ENCODE data around the gene SLC38A3. TPM values are rescaled to one million over a fixed set of nuclear protein-coding genes. Genes with fewer than 3 reads are reported as not detected.
A peak's percentile ranks its signal among the peaks of the same experiment; 100 is the strongest.
"Not testable (repeated sequence)": the region's sequence is repeated elsewhere in the genome, so short reads cannot be mapped to it uniquely, and the experiment has no call there.

The SLC38A3 gene
- total RNA-seq, 1 donor from 2014 or later: 10.3 TPM

DNA sequence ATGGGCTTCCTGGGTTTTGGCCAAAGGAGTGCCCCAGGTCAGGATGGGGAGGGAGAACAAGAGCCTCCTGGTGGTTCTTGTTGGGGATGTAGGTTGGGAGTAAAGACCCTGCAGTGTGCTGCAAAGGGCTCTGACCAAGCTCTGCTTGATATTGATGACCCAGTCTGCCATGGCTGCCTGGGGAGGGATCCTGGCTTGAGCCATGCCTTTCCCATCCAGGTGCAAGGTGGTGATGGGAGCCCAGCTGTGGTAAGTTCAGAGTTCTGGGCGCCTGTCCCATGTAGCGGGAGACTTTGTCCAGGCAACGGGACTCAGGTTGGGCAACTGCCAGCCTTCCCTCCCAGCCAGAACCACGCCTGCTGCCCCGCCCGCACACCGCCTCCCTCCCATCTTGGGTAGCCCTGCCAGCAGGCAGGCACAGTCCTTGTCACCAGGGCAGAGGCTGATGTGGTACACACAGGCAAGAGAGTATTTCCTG, 33.5 kb downstream of the SLC38A3 start:
- DNase-seq (ENCODE audit: missing footprints) (peak; percentile 93), ATAC-seq (peak; percentile 33)
- intact Hi-C loops (cut with DNase I): no loop called here

DNA sequence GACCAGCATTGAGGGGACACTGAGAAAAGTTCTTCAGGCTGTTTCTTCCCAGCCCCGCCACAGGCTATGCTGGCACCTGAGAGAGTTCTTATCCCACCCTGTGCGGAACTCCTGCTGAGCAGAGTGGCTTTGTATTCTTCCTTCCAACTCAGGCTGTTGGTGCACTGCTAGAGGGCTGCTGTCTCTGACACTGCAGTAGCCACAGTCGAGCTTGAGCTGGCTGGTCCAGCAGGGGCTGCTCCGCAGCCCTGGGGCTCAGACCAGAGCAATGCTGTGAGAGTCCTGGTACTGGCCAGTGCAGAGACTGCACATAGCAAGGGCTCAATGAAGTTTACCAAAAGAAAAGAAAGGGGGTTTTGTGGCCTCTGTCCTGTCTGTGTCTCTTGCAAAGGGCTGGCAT, 34.6 kb downstream of the SLC38A3 start:
- ATAC-seq (no peak), DNase-seq (ENCODE audit: missing footprints) (no peak)
- intact Hi-C loops (cut with DNase I): no loop called here

DNA sequence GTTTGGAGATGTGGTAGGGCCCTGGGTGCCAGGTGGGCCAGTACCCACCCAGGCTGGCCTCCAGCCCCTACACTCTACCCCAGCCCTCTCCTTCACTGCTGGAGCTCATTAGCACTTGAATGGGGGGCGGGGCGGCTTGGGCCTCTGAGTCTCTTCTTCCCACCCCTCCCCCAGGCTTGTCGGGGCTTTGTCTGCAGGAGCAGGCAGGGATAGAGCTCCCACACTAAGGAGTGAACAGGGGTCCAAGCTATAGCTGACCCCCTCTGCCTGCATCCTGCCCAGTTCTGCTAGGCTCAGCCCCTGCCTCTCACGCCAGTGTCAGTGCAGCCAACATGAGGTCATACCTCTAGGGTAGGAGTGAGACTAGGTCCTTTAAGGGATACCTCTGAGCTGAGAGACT, 36.1 kb downstream of the SLC38A3 start:
- intact Hi-C loops (cut with DNase I): no loop called here
- no peak for ATAC-seq
- no peak for DNase-seq (ENCODE audit: missing footprints)

DNA sequence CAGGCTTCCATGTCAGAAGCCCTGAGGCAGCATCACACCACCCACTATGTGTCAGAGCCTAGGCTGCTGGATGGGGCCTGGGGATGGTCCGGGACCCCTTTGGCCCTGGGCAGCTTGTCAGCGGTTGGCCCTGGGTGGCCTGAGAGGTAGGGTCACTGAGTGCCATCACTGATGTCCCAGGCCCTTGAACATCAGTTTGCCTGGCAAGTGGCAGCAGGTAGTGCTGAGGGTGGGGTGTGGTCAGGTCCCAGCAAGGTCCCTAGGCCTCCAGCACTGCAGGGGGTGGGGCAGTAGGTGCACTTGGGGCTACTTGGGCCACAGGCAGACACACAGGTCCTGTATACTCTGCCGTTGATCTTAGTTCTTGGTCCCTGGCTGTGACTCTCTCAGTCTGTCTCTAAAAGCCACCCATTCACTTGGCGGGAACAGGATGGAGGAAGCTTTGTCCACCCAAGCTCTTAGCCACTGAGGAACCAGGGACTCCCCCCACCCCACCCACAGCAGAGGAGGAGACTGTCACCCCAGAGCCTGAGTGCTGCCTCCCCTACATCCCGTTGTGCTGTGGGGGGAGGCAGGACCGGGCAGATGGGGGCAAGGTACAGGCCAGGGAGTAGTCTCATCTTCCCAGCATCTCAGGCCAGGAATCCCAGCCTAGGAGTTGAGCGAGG, 36.8 kb downstream of the SLC38A3 start:
- intact Hi-C loops (cut with DNase I): no loop called here
- no peak for ATAC-seq
- no peak for DNase-seq (ENCODE audit: missing footprints)

DNA sequence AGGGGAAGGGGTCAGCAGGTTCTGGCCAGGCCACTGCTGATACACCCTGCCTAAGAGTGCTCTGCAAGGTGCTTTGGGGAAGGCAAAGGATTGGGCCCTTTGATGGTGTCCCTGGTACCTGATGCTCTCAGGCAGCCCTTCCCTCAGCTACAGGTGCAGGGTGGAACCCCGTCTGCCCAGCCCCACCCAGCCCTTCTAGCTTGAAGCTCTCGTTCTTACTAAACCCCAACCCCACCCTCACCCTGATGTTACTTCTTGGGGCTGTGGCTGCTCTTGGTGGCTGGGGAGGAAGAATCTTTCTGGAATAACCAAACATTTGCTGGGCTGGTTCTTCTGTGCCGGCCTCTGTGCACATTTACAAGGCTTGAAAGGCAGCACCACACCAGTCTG, 37.3 kb downstream of the SLC38A3 start:
- intact Hi-C loops (cut with DNase I): no loop called here
- ATAC-seq (no peak), DNase-seq (ENCODE audit: missing footprints) (no peak)

DNA sequence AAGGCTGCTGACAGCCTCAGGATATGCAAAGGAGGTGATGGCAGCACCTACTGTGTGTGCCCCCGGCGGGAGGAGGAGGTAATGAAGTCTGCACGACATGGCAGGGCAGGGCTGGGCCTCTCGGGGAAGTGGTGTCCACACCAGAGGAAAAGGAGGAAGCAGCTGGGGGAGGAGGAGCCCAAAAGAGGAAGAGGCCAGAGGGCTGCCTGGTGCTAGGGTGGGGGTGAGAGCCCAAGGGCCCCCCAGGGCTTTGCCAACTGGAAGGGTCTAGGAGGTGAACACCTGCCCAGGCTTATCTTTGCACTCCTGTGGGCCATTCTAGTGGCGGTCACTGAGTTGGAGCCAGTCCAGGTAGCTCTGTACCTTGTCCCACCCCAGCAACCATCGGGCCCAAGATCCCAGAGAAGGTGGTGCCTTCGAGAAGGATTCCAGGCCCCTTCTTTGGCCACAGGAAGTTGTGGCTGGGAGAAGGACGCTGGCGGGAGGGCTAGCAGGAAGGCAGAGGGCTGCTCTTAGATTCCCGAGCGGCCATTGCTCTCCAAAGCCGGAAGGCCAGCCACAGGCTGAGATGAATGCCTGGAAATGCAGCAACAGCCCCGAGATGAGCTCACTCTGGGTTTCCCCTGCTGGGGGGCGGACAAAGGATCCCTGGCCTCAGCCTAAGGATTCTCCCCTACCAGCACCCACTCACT, 37.9 kb downstream of the SLC38A3 start:
- DNase-seq (ENCODE audit: missing footprints) (peak; percentile 92), ATAC-seq (peak; percentile 35)
- intact Hi-C loops (cut with DNase I): no loop called here

DNA sequence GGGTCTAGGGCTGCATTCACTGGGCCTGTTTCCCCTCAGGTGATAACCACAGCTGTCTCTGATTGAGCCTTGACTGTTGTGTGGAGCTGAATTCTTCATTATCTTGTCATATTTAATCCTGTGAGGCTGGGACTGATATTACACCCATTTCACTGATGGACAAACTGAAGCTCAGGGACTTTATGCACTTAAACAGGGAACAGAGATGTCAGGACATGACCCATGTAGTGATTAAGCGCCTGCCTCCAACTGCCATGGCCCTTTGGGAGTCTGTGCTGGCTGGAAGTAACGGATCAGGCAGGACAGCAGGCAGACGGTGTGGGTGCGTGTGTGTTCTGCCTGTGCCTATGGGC, 38.4 kb downstream of the SLC38A3 start:
- intact Hi-C loops (cut with DNase I): no loop called here

DNA sequence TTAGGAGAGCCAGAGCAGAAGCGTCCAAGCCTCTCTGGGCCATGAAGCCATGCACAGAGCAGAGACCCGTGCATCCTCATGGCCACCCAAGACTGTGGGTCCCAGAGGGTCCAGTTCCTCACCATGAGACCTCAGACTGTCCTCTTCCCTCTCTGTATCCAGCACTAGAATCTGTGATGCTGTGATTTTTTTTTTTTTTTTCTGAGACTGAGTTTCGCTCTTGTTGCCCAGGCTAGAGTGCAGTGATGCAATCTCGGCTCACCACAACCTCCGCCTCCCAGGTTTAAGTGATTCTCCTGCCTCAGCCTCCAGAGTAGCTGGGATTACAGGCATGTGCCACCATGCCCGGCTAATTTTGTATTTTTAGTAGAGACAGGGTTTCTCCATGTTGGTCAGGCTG, 39.7 kb downstream of the SLC38A3 start:
- ATAC-seq; DNase-seq (ENCODE audit: missing footprints); intact Hi-C loops (cut with DNase I): not testable (repeated sequence)

More for the DNA sequence above, 38.4 kb downstream of the SLC38A3 start:
- ATAC-seq (no peak), DNase-seq (ENCODE audit: missing footprints) (no peak)

DNA sequence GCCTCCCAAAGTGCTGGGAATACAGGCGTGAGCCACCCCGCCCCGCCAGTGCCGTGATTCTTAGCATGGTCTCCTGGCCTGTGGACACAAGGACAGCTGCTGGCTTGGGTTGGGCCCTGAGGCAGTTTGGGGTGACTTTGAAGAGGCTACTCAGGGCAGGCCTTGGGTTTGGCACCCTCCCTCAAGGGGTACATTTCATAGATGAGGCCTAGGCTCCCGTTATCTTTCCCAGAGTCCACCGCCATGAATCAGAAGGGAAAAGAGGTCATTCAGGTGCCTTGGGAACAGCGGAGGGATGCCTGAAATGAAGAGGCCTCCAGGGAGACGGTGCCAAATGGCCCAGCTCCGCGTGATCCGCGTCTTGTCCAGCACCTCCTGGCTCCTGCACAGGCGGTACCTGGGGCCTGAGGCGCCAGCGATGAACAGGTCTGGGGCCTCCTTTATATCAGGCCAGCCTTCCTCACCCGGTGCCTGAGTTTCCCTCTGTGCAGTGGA, 40.2 kb downstream of the SLC38A3 start:
- no peak for ATAC-seq
- intact Hi-C loops (cut with DNase I): no loop called here
- no peak for DNase-seq (ENCODE audit: missing footprints)

DNA sequence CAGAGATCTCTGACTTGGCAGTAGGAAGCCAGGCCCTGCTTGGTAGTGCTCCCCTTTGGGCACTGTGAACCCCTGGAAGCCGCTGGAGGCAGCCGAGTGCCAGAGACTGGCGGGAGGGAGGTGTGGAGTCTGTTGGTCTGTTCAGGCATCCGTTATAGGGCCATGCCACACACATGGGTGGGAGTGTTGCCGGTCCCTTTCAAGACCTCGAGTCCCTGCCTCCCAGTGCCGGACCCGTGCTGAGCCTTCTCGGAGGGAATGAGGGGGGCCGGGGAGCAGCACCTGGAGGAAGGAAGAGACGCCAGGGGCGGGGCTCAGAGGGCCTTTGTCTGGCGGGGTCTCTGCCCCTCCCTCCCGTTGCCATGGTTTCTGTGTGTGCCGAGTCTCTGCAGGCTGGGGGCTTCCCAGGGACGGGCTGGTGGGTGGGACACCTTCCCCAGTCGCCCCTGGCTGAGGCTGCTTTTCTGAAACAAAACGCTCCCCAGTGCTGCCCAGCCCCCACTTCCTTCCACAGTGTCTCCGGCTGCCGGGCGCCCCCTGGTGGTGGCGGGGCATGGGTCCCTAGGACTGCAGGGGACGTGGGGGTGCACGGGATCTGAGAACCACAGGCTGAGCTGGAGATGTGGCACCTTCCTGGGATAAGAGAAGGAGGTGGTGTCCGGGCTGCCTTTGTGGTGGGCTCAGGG, 40.9 kb downstream of the SLC38A3 start:
- DNase-seq (ENCODE audit: missing footprints) (peak; percentile 96), ATAC-seq (peak; percentile 79)
- intact Hi-C loops (cut with DNase I): loop anchor here (1.0 kb wide), 1 partner anchor 19 kb away; no protein-coding TSS in a partner anchor

DNA sequence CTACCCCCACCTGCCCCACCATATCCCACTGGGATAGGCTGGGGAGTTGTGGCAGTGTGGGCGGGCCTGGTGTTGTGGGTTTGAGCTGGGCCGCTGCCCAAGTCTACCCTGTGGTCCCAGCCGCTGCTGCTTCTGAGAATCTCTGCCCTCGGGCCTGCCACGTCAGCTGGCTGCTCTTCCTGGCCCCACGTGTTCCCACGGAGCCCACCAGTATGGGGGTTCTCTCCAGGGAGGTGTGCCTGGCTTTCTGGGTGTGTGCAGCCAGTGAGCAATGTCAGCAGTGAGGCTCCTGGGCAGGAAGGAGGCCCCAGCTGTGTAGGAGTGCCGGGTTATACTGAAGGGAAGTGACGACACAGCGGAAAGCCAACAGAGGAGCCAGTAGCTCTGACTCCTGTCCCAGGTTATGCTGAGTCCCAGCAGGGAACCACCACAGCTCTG, 41.5 kb downstream of the SLC38A3 start:
- DNase-seq (ENCODE audit: missing footprints): no peak
- intact Hi-C loops (cut with DNase I): loop anchor here (1.0 kb wide), 1 partner anchor 19 kb away; no protein-coding TSS in a partner anchor
- peak; percentile 22 for ATAC-seq

DNA sequence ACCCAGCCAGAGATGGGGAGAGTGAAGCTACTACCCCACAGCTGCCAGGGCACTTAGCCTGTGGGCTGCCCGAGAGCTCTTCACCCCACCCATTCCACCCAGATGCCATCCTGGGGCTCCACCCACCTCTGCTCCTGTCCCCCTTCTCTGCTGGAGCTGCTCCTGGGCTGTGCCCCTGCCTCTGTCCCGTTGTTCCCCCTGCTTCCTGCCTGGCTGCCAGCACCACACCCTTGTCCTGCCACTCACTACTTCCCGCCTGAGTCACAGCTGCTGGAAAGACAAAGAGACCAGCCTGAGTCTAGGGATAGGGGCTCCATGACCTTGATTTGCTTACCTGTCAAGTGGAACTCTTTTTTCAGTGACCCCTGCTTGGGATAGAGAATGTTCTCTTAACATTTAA, 43.3 kb downstream of the SLC38A3 start:
- peak; percentile 20 for ATAC-seq
- intact Hi-C loops (cut with DNase I): no loop called here
- no peak for DNase-seq (ENCODE audit: missing footprints)

DNA sequence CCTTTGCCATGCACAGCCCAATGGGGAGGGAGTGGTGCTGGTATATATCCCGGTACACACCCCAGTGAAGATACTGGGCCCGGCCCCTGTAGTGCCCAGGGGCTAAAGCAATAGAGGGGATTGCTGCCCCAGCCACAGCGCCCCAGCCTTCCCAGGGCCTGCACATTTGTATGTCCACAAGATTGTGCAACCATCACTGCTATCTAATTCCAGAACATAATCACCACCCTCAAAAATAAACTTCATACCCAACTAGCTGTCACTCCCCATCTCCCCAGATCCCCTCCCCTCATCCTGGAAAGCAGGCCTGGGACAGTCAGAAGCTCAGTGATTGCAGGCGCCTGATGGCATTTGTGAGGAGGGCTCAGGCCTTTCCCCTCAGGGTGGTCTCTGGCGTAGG, 44.4 kb downstream of the SLC38A3 start:
- intact Hi-C loops (cut with DNase I): no loop called here
- no peak for DNase-seq (ENCODE audit: missing footprints)
- no peak for ATAC-seq

DNA sequence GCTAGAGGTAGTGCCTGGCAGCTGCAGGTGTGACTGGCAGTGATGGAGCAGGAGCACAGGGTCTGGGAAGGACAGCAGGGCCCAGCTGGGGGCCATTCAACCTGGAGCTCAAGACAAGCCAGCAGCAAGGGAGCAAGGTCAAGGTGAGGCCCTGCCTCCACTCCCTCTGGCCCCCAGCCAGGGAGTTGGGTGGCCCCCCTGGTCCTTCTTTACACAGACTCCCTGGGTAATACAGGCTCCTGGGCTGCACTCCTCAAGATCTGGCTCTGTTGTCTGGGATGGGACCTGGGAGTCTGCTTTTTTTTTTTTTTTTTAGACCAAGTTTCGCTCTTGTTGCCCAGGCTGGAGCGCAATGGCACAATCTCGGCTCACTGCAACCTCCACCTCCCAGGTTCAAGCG, 45.4 kb downstream of the SLC38A3 start:
- no peak for ATAC-seq
- DNase-seq (ENCODE audit: missing footprints): no peak
- intact Hi-C loops (cut with DNase I): no loop called here

DNA sequence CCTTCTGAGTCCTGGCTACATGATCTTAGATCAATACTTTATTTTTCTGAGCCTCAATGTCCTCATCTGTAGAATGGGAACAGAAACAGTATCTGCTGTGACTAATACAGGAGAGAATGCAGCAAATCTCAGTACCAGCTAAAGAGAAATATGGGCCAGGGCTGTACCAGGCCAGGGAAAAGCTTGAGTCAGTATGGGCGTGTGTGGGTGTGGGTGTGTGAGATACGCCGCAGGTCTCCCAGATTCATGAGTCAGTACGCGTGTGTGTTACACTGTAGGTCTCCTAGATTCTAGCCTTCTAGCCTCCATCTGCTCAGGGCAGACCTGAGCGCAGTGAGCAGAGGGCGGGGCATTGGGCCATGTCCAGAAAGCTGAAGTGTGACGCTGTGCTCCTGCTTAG, 46.1 kb downstream of the SLC38A3 start:
- no peak for DNase-seq (ENCODE audit: missing footprints)
- intact Hi-C loops (cut with DNase I): no loop called here
- no peak for ATAC-seq

DNA sequence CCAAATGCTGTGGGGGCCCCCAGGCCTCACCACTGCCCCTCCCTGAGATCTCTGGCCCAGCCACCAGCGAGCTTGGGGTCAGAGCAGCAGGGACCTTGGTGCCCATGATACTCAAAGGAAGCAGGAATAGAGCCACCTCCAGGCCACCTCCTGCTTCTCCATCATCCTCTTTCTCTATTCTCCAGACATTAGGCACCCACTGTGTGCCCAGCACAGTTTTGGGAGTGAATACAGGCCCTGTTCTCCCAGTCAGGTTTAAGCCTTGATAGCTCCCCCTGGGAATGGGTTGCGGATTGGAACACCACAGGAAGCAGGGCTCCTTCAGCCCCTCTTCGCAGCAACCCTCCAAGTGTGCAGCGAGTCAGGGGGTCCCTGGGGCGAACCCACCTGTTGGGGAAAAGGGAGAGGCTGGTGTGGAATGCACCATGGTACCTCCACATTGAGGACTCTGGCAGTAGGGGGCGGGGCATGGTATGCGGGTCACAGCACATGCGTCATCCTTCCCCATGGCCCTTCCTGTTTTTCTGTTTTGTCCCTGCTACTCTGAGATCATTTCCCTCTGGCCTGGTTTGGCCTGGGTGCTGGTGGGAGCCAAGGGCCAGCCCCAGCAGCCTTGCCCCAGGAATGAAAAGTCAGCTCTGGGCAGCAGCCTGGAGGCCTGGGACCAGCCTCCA, 49.6 kb downstream of the SLC38A3 start:
- DNase-seq (ENCODE audit: missing footprints) (peak; percentile 90), ATAC-seq (peak; percentile 51)
- intact Hi-C loops (cut with DNase I): no loop called here

DNA sequence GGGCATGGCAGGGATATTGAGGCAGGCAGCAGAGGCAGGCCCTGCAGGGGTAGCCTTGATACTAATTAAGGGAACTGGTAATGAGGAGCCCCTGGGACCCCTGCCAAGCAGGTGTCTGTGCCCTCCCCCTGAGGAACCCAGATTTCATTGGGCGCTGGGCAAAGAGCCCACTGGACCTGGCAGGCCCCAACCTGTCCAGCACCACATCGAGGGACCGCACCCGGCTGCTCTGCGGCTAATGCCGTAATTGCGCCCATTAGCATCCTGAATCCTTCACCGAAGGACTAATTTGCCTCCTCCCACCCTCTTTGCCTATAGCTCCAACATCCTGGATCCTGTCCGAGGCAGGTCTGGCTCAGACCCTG, 50.2 kb downstream of the SLC38A3 start:
- intact Hi-C loops (cut with DNase I): no loop called here
- DNase-seq (ENCODE audit: missing footprints): no peak
- ATAC-seq: no peak

DNA sequence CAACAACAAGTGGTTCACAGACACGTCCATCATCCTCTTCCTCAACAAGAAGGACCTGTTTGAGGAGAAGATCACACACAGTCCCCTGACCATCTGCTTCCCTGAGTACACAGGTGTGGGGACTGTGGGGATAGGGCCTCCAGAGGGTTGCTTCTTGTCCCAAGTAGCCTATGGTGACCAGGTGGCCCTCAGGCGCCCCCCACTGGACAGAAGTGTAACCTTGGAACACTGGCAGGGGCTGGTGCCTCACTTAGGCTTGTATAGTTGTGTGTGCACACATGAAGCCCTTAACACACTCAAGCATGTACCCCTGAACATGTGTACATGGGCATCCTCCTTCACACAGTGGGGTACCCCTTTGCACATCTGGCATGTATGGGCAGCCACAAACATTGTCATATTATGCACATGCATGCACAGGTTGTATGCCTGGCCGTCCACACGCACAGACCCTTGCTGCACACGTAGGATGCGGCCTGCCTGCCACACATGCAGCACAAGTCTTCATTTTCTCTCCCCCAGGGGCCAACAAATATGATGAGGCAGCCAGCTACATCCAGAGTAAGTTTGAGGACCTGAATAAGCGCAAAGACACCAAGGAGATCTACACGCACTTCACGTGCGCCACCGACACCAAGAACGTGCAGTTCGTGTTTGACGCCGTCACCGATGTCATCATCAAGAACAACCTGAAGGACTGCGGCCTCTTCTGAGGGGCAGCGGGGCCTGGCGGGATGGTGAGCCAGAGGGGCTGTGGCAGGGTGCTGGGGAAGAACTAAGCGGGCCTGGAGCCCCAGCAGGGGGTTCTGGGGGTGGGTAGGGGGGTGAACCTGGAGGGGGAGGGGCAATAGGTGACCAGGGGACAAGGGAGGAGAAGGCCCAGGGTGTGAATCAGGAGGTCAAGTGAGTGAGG, 52.2 kb downstream of the SLC38A3 start:
- ATAC-seq: no peak
- intact Hi-C loops (cut with DNase I): no loop called here
- DNase-seq (ENCODE audit: missing footprints): no peak
